Loucy (cell line): ENCODE data around the gene REL.

Experiments
- H2AFZ ChIP-seq: fragments of 200-600 bp; sonication (generic); 2 replicates; pipeline ENCODE4 v1.6.0; 2016; ENCODE audit warnings: antibody characterized with exemption, mild to moderate bottlenecking, low read length, moderate library complexity
- H3F3A ChIP-seq: fragments of 200-600 bp; 2 replicates; pipeline ENCODE4 v1.6.0; 2016; ENCODE audit warnings: antibody characterized with exemption, low read depth, mild to moderate bottlenecking
- H3K27me3 ChIP-seq: fragments of 200-600 bp; sonication (generic); 2 replicates; pipeline ENCODE4 v1.6.1; 2014; ENCODE audit warnings: low read length, mild to moderate bottlenecking; ENCODE audit not compliant: insufficient read depth, poor library complexity, severe bottlenecking
- H3K36me3 ChIP-seq: fragments of 200-600 bp; sonication (generic); 2 replicates; pipeline ENCODE4 v1.6.1; 2016; ENCODE audit warnings: low read length; ENCODE audit not compliant: insufficient read depth
- H3K4me1 ChIP-seq: fragments of 200-600 bp; sonication (generic); 2 replicates; pipeline ENCODE4 v1.5.1; 2014; ENCODE audit warnings: low read length, mild to moderate bottlenecking; ENCODE audit not compliant: insufficient read depth, poor library complexity, severe bottlenecking
- H3K4me2 ChIP-seq: fragments of 200-600 bp; sonication (generic); 2 replicates; pipeline ENCODE4 v1.6.0; 2014; ENCODE audit warnings: antibody characterized with exemption, low read length, low read depth, mild to moderate bottlenecking; ENCODE audit not compliant: poor library complexity, severe bottlenecking
- H3K4me3 ChIP-seq: fragments of 200-600 bp; sonication (generic); 2 replicates; pipeline ENCODE4 v1.5.1; 2014; ENCODE audit warnings: low read length, mild to moderate bottlenecking, mixed read lengths; ENCODE audit not compliant: poor library complexity, severe bottlenecking
- H3K79me2 ChIP-seq: fragments of 200-600 bp; sonication (generic); 2 replicates; pipeline ENCODE4 v1.6.1; 2014; ENCODE audit warnings: low read length; ENCODE audit not compliant: insufficient read depth
- H3K9ac ChIP-seq: fragments of 200-600 bp; sonication (generic); 2 replicates; pipeline ENCODE4 v1.6.0; 2014; ENCODE audit warnings: mild to moderate bottlenecking, low read depth, low read length, moderate library complexity; ENCODE audit not compliant: poor library complexity, severe bottlenecking
- H3K9me2 ChIP-seq: fragments of 200-600 bp; sonication (generic); replicated peaks from 2 replicates; pipeline ENCODE4 v1.6.1; 2016; ENCODE audit warnings: low read depth, low read length, mixed read lengths
- H3K9me3 ChIP-seq: fragments of 200-600 bp; sonication (generic); 2 replicates; pipeline ENCODE4 v1.6.1; 2014; ENCODE audit warnings: mild to moderate bottlenecking, antibody characterized with exemption, low read length, low read depth; ENCODE audit not compliant: insufficient read depth
- H4K20me1 ChIP-seq: fragments of 200-600 bp; sonication (generic); 2 replicates; pipeline ENCODE4 v1.6.0; 2014; ENCODE audit warnings: antibody characterized with exemption, low read length, mild to moderate bottlenecking; ENCODE audit not compliant: insufficient read depth, poor library complexity, severe bottlenecking
- EZH2phosphoT487 ChIP-seq: fragments of 200-600 bp; IDR thresholded peaks from 2 replicates; pipeline ENCODE4 v1.6.1; 2018; ENCODE audit warnings: antibody characterized with exemption, mild to moderate bottlenecking, moderate library complexity, borderline replicate concordance
- TF ChIP-seq, protein P1 (sequence below): fragments of 200-600 bp; sonication (generic); conservative IDR thresholded peaks from 2 replicates; pipeline ENCODE4 v1.5.1; 2014; ENCODE audit warnings: mild to moderate bottlenecking, antibody characterized with exemption, low read length

REL gene

GRCh38 chr2:60934165-60934722, 52.9 kb downstream of the REL start:
- Histone ChIP-seq H3K36me3 (no peaks in the 10 kb centered on the region), H3K9me3 (no peaks in the 10 kb centered on the region), H3F3A (no peaks in the 10 kb centered on the region), H3K4me1 (peaks cover 12% of the 10 kb centered on the region), H3K9ac (no peak overlapping the region), H2AFZ (no peak overlapping the region), H4K20me1 (no peaks in the 10 kb centered on the region), H3K79me2 (no peaks in the 10 kb centered on the region), H3K9me2 (no peaks in the 10 kb centered on the region), H3K4me3 (no peak overlapping the region), H3K27me3 (no peaks in the 10 kb centered on the region), H3K4me2 (no peak overlapping the region)
- TF ChIP-seq, protein P1, sequence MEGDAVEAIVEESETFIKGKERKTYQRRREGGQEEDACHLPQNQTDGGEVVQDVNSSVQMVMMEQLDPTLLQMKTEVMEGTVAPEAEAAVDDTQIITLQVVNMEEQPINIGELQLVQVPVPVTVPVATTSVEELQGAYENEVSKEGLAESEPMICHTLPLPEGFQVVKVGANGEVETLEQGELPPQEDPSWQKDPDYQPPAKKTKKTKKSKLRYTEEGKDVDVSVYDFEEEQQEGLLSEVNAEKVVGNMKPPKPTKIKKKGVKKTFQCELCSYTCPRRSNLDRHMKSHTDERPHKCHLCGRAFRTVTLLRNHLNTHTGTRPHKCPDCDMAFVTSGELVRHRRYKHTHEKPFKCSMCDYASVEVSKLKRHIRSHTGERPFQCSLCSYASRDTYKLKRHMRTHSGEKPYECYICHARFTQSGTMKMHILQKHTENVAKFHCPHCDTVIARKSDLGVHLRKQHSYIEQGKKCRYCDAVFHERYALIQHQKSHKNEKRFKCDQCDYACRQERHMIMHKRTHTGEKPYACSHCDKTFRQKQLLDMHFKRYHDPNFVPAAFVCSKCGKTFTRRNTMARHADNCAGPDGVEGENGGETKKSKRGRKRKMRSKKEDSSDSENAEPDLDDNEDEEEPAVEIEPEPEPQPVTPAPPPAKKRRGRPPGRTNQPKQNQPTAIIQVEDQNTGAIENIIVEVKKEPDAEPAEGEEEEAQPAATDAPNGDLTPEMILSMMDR = no peak
- no peak for TF ChIP-seq EZH2phosphoT487

DNA sequence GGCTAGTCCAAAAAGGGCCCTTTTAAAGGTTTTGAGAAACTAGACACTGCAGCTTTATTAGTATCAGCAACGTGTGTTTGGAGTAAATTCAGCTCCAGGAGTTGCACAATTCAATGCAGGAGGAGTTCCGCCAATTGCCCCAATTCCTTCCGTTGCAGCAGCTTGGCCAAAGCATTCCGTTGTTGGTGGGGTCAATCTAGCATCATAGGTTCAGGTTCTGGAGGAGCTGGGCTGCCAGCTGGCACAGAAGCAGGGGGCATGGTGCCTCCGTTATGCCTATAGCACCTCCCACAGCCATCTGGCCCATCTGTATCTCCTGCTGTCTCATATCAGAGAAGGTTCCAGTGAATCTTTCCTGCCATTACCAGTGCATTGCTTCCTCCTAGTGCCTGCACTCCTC, 55.4 kb downstream of the REL start:
- H3K4me1 ChIP-seq = peaks cover 18% of the 10 kb centered on the region
- no peaks in the 10 kb centered on the region for H3K9me2 ChIP-seq
- TF ChIP-seq EZH2phosphoT487 = no peak
- TF ChIP-seq, protein P1 = no peak
- no peaks in the 10 kb centered on the region for H3K79me2 ChIP-seq
- H3K9ac ChIP-seq = no peak overlapping the region
- H4K20me1 ChIP-seq = no peaks in the 10 kb centered on the region
- H3K27me3 ChIP-seq = no peaks in the 10 kb centered on the region
- H3K4me3 ChIP-seq = no peak overlapping the region
- no peaks in the 10 kb centered on the region for H3F3A ChIP-seq
- H3K4me2 ChIP-seq = peak overlapping the region; percentile 15
- no peaks in the 10 kb centered on the region for H3K36me3 ChIP-seq
- no peak overlapping the region for H2AFZ ChIP-seq
- no peaks in the 10 kb centered on the region for H3K9me3 ChIP-seq

- no peak overlapping the region for H3K9ac ChIP-seq
- no peaks in the 10 kb centered on the region for H4K20me1 ChIP-seq
- no peak overlapping the region for H3K4me2 ChIP-seq
- H3K79me2 ChIP-seq = no peaks in the 10 kb centered on the region
- no peak overlapping the region for H2AFZ ChIP-seq
- H3K9me3 ChIP-seq = no peaks in the 10 kb centered on the region
- no peaks in the 10 kb centered on the region for H3K27me3 ChIP-seq
- TF ChIP-seq EZH2phosphoT487 = no peak
- TF ChIP-seq, protein P1 = no peak
- H3K4me1 ChIP-seq = peaks cover 18% of the 10 kb centered on the region
- no peaks in the 10 kb centered on the region for H3K9me2 ChIP-seq
- no peaks in the 10 kb centered on the region for H3K36me3 ChIP-seq
- no peaks in the 10 kb centered on the region for H3F3A ChIP-seq
- H3K4me3 ChIP-seq = no peak overlapping the region
Measured at GRCh38 chr2:60938301-60938700, 56.9 kb downstream of the REL start.
